HepG2 (cell line): ENCODE results near the gene PRKN. TPM values are rescaled to one million over a fixed set of nuclear protein-coding genes. Genes with fewer than 3 reads are reported as not detected.

ENCODE experiments used
- ATAC-seq: fragments of 200-7000 bp; cut with Tn5 transposase; 3 replicates; pipeline ENCODE4 v1.9.1; 2020; ENCODE audit warnings: mild to moderate bottlenecking, moderate library complexity
- BruUV-seq: library from RNA; stranded (reverse); fragments of 400-500 nt; replicated peaks from 2 replicates; lab custom pipeline; 2021; lab: Mats Ljungman, UMichigan
- CTCF ChIA-PET: fragments of 300-600 bp; formaldehyde crosslinking; extraction: SDS; loops from one replicate; lab custom pipeline; 2021; ENCODE audit warnings: low total read pairs, inconsistent platforms, low intra/inter-chr PET ratio; lab: Yijun Ruan, JAX
- POLR2A ChIA-PET: fragments of 350-600 bp; sonication (Branson Sonifier 250); formaldehyde crosslinking; loops from one replicate; lab custom pipeline; 2020; ENCODE audit warnings: antibody characterized with exemption, inconsistent platforms; lab: Yijun Ruan, JAX
- DNase-seq: peaks from one replicate; pipeline ENCODE4 v3.0.0-alpha.2; 2015; ENCODE audit warnings: low spot score
- FAIRE-seq: peaks from 3 replicates; lab custom pipeline; 2011; peaks lifted over from hg19 to GRCh38; lab: Jason Lieb, UNC
- H2AFZ ChIP-seq: one replicate; pipeline ENCODE4 v1.6.1; 2011; ENCODE audit warnings: low read length, inconsistent platforms
- H3K27ac ChIP-seq: fragments of 300-600 bp; 3 replicates; pipeline ENCODE4 v1.8.0; 2011; ENCODE audit warnings: mixed run types, mild to moderate bottlenecking, mixed read lengths, low read length, inconsistent platforms; ENCODE audit not compliant: insufficient read depth; ENCODE audit errors: extremely low read length
- H3K27me3 ChIP-seq, 2 experiments: fragments of 200-600 bp in 1 of 2; 2 replicates in 1 of 2; 3 replicates in 1 of 2; pipeline versions ENCODE4 v1.6.0 to v1.8.0; 2011; ENCODE audit warnings: low read length in 2 of 2, mild to moderate bottlenecking in 2 of 2, moderate library complexity in 2 of 2, inconsistent platforms in 1 of 2; ENCODE audit not compliant: insufficient read depth in 2 of 2, control insufficient read depth in 1 of 2
- H3K36me3 ChIP-seq, 2 experiments: fragments of 200-600 bp in 1 of 2; replicated peaks in 1 of 2; 2 replicates in 1 of 2; 3 replicates in 1 of 2; pipeline versions ENCODE4 v1.5.1 to v1.8.0; 2011; ENCODE audit warnings: low read length in 2 of 2, inconsistent platforms in 1 of 2; ENCODE audit not compliant: insufficient read depth in 2 of 2, control insufficient read depth in 1 of 2
- H3K4me1 ChIP-seq: 2 replicates; pipeline ENCODE4 v1.5.1; 2012; ENCODE audit warnings: low read length, inconsistent platforms; ENCODE audit not compliant: insufficient read depth
- H3K4me2 ChIP-seq: 2 replicates; pipeline ENCODE4 v1.6.0; 2011; ENCODE audit warnings: low read depth, low read length, inconsistent platforms
- H3K4me3 ChIP-seq, 3 experiments: fragments of 200-600 bp in 1 of 3; sonication (generic), shearing (Covaris generic) in 1 of 3; replicated peaks in 1 of 3; 2 replicates each; pipeline ENCODE4 v1.5.1; 2011 to 2016; ENCODE audit warnings: low read length in 3 of 3, inconsistent platforms in 2 of 3, low read depth in 2 of 3, mild to moderate bottlenecking in 2 of 3, control low read depth in 1 of 3, mixed read lengths in 1 of 3; ENCODE audit not compliant: insufficient read depth in 1 of 3
- H3K79me2 ChIP-seq: one replicate; pipeline ENCODE4 v1.6.1; 2011; ENCODE audit warnings: low read length, inconsistent platforms; ENCODE audit not compliant: insufficient read depth
- H3K9ac ChIP-seq: 2 replicates; pipeline ENCODE4 v1.6.0; 2011; ENCODE audit warnings: mild to moderate bottlenecking, low read depth, low read length, inconsistent platforms; ENCODE audit not compliant: insufficient read depth
- H3K9me3 ChIP-seq: 2 replicates; pipeline ENCODE4 v1.5.1; 2012; ENCODE audit warnings: mild to moderate bottlenecking, low read length
- H4K20me1 ChIP-seq: 2 replicates; pipeline ENCODE4 v1.6.0; 2011; ENCODE audit warnings: inconsistent platforms, mild to moderate bottlenecking, low read length, moderate library complexity; ENCODE audit not compliant: insufficient read depth
- CBX1 ChIP-seq: IDR thresholded peaks from one replicate; pipeline ENCODE4 v1.6.1; 2016; ENCODE audit warnings: antibody characterized with exemption, low read depth
- DR1 ChIP-seq: sonication (generic); formaldehyde crosslinking; IDR thresholded peaks from 2 replicates; pipeline ENCODE4 v1.8.0; 2021; ENCODE audit warnings: mild to moderate bottlenecking, missing genetic modification reagents, inconsistent platforms
- HES4 ChIP-seq: sonication (generic); formaldehyde crosslinking; IDR thresholded peaks from 2 replicates; pipeline ENCODE4 v1.9.0; 2021; ENCODE audit warnings: mild to moderate bottlenecking, missing genetic modification reagents, borderline replicate concordance
- KDM5A ChIP-seq: fragments of 200-600 bp; sonication (generic); IDR thresholded peaks from 2 replicates; pipeline ENCODE4 v1.7.0; 2018; ENCODE audit warnings: antibody characterized with exemption, mild to moderate bottlenecking, low read length, borderline replicate concordance
- SIX4 ChIP-seq: sonication (generic); formaldehyde crosslinking; IDR thresholded peaks from 2 replicates; pipeline ENCODE4 v1.4.0; 2020; ENCODE audit warnings: missing genetic modification reagents
- WGBS: methylation state at CpG from one replicate; pipeline ENCODE4 v1.1.6; 2017; ENCODE audit warnings: low lambda C conversion rate; 5-methylcytosine and 5-hydroxymethylcytosine counted together
- in situ Hi-C: cut with HindIII; loops from 2 replicates; pipeline ENCODE4 v1.10.0; 2017; ENCODE audit warnings: low pct_unique_long_range_greater_than_20kb; ENCODE audit not compliant: extremely low pct_ligation_motif_present
- intact Hi-C: fragments of 100-400 bp; cut with micrococcal nuclease; formaldehyde crosslinking; loops from one replicate; pipeline ENCODE4 v1.10.0; 2022; ENCODE audit not compliant: unreplicated experiment
- polyA plus RNA-seq, 8 experiments: library from polyadenylated mRNA; depleted of rRNA in 3 of 8; stranded (reverse) in 7 of 8; unstranded in 1 of 8; fragments of >200 nt; fragmentation: Illumina TruSeq in 4 of 8; extraction: Trizol in 4 of 8; gene quantifications; 2 replicates each; pipeline versions ENCODE4 v1.2.1 to v1.2.3, GENCODE V29; 2011 to 2016; ENCODE audit warnings: low read depth in 4 of 8, missing spikeins in 1 of 8, mixed read lengths in 1 of 8; ENCODE audit not compliant: insufficient read depth in 1 of 8
- total RNA-seq, 5 experiments: library from RNA; depleted of rRNA; stranded (reverse); fragments of >200 nt; fragmentation: Illumina TruSeq; extraction: Trizol; gene quantifications; 2 replicates each; pipeline ENCODE4 v1.2.3, GENCODE V29; 2016; ENCODE audit warnings: low read depth in 1 of 5
- TF ChIP-seq, protein P1 (sequence below): conservative IDR thresholded peaks from 2 replicates; pipeline ENCODE4 v1.6.1; 2018; ENCODE audit warnings: missing genetic modification reagents
- TF ChIP-seq, protein P2 (sequence below): sonication (generic); formaldehyde crosslinking; IDR thresholded peaks from 2 replicates; pipeline ENCODE4 v1.4.0; 2020; ENCODE audit warnings: mild to moderate bottlenecking, missing genetic modification reagents
- TF ChIP-seq, protein P3 (sequence below): sonication (generic); formaldehyde crosslinking; IDR thresholded peaks from 2 replicates; pipeline ENCODE4 v1.5.1; 2020; ENCODE audit warnings: missing genetic modification reagents, mild to moderate bottlenecking, borderline replicate concordance
- TF ChIP-seq, protein P4 (sequence below): sonication (generic); formaldehyde crosslinking; IDR thresholded peaks from 2 replicates; pipeline ENCODE4 v1.4.0; 2020; ENCODE audit warnings: mild to moderate bottlenecking, missing genetic modification reagents
- TF ChIP-seq, protein P5 (sequence below): sonication (generic); formaldehyde crosslinking; IDR thresholded peaks from 2 replicates; pipeline ENCODE4 v1.5.0; 2020; ENCODE audit warnings: missing genetic modification reagents

PRKN gene
- total and polyA plus RNA-seq, 2 of the 13 experiments (the other 11 are each of a cell fraction or from before 2014, with no cell fraction given) = 0.31 to 0.44 TPM

DNA sequence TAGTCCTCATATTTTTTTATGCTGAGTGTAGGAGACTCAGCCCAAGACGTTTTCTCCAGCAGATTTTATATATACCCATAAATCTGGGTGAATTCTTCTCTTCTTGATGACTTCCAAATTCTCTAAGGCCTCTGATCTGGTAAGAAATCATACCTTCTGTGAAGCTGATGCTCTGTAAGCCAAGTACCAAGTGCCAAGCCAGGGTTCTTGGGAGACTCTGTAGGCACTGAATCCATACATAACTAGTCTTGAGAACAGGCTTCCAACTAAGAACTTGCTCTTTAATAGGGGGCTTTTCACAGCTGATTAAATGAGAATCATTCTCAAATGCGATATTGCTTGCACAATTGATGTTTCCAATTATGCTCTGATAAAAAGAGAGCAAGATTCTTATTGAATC, 87.6 kb downstream of the PRKN start (continued):
- TF ChIP-seq KDM5A = no peak

DNA sequence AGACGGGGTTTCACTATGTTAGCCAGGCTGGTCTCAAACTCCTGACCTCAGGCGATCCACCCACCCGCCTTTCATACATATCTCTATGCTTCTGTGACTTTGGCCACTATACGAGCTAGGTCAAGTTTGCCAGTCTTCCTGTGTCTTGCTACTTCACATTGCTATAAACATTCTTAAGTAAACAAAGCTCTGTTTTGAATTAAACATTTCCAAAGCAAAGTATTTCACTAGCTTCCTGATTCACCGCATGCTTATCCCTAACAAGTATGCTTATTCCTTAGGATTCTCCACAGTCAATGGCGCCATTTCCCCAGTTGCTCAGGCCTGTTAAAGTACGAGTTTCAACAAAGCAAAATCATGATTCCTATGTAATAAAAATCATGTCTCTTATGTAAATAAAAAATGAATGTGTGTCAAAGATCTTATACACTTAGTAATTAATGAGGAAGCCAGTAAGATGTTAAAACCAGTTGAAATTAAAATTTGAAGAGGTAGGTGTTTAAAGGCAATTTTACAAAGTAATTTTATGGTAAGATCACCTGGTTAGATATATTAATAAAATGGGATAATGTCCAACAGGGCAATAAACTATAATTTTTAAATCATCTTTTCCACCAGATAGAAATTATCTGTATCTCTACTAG, 88.5 kb downstream of the PRKN start:
- H3K4me2 ChIP-seq = no peak overlapping the region
- no peak overlapping the region for H3K27ac ChIP-seq
- no TSS peak for BruUV-seq
- H3K9ac ChIP-seq = no peak overlapping the region
- DNase-seq = no peak
- no peak overlapping the region for H2AFZ ChIP-seq
- intact Hi-C loops (no loop called here), in situ Hi-C loops (no loop called here)
- no peaks in the 10 kb centered on the region for H3K4me1 ChIP-seq
- ChIA-PET CTCF (no interaction called here), POLR2A (no interaction called here)
- no peak for ATAC-seq
- no peaks in the 10 kb centered on the region for H3K79me2 ChIP-seq
- H3K36me3 ChIP-seq = no peaks in the 10 kb centered on the region
- WGBS = 52% methylated on average over 7 of the region's 7 CpGs
- TF ChIP-seq CBX1 (no peak), HES4 (CRISPR knock-in tag) (no peak), SIX4 (CRISPR knock-in tag) (no peak), DR1 (CRISPR knock-in tag) (no peak)
- TF ChIP-seq, protein P1, sequence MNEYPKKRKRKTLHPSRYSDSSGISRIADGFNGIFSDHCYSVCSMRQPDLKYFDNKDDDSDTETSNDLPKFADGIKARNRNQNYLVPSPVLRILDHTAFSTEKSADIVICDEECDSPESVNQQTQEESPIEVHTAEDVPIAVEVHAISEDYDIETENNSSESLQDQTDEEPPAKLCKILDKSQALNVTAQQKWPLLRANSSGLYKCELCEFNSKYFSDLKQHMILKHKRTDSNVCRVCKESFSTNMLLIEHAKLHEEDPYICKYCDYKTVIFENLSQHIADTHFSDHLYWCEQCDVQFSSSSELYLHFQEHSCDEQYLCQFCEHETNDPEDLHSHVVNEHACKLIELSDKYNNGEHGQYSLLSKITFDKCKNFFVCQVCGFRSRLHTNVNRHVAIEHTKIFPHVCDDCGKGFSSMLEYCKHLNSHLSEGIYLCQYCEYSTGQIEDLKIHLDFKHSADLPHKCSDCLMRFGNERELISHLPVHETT (CRISPR knock-in tag) = no peak
- TF ChIP-seq, protein P2, sequence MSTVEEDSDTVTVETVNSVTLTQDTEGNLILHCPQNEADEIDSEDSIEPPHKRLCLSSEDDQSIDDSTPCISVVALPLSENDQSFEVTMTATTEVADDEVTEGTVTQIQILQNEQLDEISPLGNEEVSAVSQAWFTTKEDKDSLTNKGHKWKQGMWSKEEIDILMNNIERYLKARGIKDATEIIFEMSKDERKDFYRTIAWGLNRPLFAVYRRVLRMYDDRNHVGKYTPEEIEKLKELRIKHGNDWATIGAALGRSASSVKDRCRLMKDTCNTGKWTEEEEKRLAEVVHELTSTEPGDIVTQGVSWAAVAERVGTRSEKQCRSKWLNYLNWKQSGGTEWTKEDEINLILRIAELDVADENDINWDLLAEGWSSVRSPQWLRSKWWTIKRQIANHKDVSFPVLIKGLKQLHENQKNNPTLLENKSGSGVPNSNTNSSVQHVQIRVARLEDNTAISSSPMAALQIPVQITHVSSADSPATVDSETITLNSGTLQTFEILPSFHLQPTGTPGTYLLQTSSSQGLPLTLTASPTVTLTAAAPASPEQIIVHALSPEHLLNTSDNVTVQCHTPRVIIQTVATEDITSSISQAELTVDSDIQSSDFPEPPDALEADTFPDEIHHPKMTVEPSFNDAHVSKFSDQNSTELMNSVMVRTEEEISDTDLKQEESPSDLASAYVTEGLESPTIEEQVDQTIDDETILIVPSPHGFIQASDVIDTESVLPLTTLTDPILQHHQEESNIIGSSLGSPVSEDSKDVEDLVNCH (CRISPR knock-in tag) = no peak
- TF ChIP-seq, protein P3, sequence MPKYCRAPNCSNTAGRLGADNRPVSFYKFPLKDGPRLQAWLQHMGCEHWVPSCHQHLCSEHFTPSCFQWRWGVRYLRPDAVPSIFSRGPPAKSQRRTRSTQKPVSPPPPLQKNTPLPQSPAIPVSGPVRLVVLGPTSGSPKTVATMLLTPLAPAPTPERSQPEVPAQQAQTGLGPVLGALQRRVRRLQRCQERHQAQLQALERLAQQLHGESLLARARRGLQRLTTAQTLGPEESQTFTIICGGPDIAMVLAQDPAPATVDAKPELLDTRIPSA = no peak
- TF ChIP-seq, protein P4, sequence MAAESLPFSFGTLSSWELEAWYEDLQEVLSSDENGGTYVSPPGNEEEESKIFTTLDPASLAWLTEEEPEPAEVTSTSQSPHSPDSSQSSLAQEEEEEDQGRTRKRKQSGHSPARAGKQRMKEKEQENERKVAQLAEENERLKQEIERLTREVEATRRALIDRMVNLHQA = no peak
- TF ChIP-seq, protein P5, sequence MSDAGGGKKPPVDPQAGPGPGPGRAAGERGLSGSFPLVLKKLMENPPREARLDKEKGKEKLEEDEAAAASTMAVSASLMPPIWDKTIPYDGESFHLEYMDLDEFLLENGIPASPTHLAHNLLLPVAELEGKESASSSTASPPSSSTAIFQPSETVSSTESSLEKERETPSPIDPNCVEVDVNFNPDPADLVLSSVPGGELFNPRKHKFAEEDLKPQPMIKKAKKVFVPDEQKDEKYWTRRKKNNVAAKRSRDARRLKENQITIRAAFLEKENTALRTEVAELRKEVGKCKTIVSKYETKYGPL = no peak
- H3K9me3 ChIP-seq = peaks cover 2% of the 10 kb centered on the region; the same call in 1 of the 2 replicates
- H3K4me3 ChIP-seq = no peak overlapping the region
- no peak for FAIRE-seq
- H4K20me1 ChIP-seq = no peaks in the 10 kb centered on the region
- H3K27me3 ChIP-seq = no peaks in the 10 kb centered on the region
